IPS-15b (cell line): ENCODE results near the gene CASP4.
"Not testable (repeated sequence)": the region's sequence is repeated elsewhere in the genome, so short reads cannot be mapped to it uniquely, and the experiment has no call there.

Experiments used
- H3K27me3 ChIP-seq: one replicate; pipeline ENCODE4 v1.6.1; 2013; ENCODE audit warnings: low read length; ENCODE audit not compliant: control insufficient read depth, insufficient read depth
- H3K36me3 ChIP-seq: one replicate; pipeline ENCODE4 v1.6.1; 2013; ENCODE audit warnings: low read length; ENCODE audit not compliant: control insufficient read depth, insufficient read depth
- H3K4me1 ChIP-seq: one replicate; pipeline ENCODE4 v1.6.1; 2013; ENCODE audit warnings: mild to moderate bottlenecking, low read length; ENCODE audit not compliant: control insufficient read depth, insufficient read depth
- H3K4me3 ChIP-seq: one replicate; pipeline ENCODE4 v1.5.1; 2013; ENCODE audit warnings: low read depth, low read length
- H3K9ac ChIP-seq: one replicate; pipeline ENCODE4 v1.6.1; 2013; ENCODE audit warnings: low read depth, mild to moderate bottlenecking, low read length
- H3K9me3 ChIP-seq: one replicate; pipeline ENCODE4 v1.6.1; 2013; ENCODE audit warnings: mild to moderate bottlenecking, low read length; ENCODE audit not compliant: control insufficient read depth, insufficient read depth

The CASP4 gene

DNA sequence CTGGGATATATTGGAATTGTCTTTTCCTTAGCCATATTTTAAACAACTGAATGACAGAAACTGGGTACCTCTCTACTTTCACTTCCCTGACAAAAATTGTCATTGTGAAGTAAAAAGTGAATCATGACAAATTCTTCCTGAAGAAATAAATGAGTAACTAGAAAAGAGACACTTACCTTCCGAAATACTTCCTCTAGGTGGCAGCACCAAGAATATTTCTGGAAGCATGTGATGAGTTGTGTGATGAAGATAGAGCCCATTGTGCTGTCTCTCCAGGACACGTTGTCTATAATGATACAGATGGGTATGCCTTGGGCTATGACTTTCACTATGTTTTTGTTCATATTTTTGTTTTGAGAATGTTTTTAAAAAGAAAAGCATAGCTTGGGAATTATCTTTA lies 21.5 kb downstream of the CASP4 start:
- Histone ChIP-seq H3K27me3 (no peaks in the 10 kb centered on the region), H3K4me3 (no peak overlapping the region), H3K9me3 (no peaks in the 10 kb centered on the region), H3K4me1 (no peaks in the 10 kb centered on the region), H3K9ac (no peak overlapping the region), H3K36me3 (no peaks in the 10 kb centered on the region)

DNA sequence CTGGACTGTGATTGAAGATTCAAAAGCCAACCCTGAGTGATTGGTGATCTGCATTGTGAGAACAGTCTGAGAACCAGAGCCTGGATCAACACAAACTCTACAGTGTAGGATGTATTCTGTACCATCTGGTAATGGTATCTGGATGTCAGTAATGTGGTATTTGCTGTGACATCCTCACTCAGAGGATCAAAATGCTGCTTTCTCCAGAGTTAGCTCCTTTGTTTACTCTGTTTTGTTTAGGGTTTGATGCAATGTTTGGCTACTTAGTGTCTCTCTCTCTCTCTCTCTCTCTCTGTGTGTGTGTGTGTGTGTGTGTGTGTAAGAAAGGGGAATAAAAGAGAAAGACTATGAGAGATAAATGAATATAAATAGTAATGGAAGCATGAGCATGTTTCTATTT lies 24.3 kb downstream of the CASP4 start:
- Histone ChIP-seq H3K27me3 (no peaks in the 10 kb centered on the region), H3K36me3 (no peaks in the 10 kb centered on the region), H3K9me3 (no peaks in the 10 kb centered on the region), H3K4me3 (no peak overlapping the region), H3K9ac (no peak overlapping the region), H3K4me1 (no peaks in the 10 kb centered on the region)

DNA sequence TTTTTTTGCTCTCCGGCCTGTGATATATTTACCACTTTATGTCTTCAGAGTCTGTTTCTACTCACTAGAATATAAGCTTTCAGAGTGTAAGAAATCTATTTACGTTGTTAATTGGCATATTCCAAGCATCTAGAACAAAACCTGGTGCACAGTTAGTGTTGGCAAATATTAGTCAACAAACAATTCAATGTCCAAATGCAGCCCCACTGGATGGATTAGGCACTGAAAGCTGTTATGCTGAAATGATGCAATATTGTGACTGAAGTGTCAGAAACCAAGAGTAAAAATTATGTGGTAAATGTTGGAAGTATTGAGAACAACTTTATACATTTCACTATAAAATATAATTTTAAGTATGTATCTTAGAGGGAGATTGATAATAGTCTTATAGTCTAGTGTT lies 24.8 kb downstream of the CASP4 start:
- Histone ChIP-seq H3K27me3 (no peaks in the 10 kb centered on the region), H3K9ac (no peak overlapping the region), H3K9me3 (no peaks in the 10 kb centered on the region), H3K36me3 (no peaks in the 10 kb centered on the region), H3K4me1 (no peaks in the 10 kb centered on the region), H3K4me3 (no peak overlapping the region)

DNA sequence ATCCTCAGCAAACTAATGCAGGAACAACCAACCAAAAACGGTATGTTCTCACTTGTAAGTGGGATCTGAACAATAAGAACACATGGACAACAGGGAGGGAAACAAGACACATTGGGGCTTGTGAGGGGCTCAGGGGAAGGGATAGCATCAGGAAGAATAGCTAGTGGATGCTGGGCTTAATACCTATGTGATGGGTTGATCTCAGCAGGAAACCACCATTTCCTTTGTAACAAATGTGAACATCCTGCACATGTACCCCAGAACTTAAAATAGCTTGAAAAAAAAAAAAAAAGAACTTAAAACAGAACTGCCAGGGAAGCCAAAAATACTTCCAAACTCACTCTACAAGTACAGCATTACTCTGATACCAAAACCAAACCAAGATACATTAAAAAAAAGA lies 33.8 kb downstream of the CASP4 start:
- no peaks in the 10 kb centered on the region for H3K36me3 ChIP-seq
- H3K9me3 ChIP-seq, result no peaks in the 10 kb centered on the region

DNA sequence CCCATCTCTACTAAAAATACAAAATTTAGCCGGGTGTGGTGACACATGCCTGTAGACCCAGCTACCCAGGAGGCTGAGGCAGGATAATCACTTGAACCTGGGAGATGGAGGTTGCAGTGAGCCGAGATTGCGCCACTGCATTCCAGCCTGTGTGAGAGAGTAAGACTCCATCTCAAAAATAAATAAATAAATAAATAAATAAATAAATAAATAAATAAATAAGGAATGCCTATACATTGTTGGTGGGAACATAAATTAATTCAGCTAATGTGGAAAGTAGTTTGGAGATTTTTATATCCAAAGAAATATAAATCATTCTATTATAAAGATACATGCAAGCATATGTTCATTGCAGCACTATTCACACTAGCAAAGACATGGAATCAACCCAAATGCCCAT lies 34.3 kb downstream of the CASP4 start:
- H3K9ac ChIP-seq, H3K36me3 ChIP-seq, H3K9me3 ChIP-seq, H3K4me1 ChIP-seq, H3K27me3 ChIP-seq, H3K4me3 ChIP-seq: not testable (repeated sequence)

More for the DNA sequence above, 33.8 kb downstream of the CASP4 start:
- Histone ChIP-seq H3K4me1 (no peaks in the 10 kb centered on the region), H3K4me3 (no peak overlapping the region), H3K9ac (no peak overlapping the region), H3K27me3 (no peaks in the 10 kb centered on the region)

DNA sequence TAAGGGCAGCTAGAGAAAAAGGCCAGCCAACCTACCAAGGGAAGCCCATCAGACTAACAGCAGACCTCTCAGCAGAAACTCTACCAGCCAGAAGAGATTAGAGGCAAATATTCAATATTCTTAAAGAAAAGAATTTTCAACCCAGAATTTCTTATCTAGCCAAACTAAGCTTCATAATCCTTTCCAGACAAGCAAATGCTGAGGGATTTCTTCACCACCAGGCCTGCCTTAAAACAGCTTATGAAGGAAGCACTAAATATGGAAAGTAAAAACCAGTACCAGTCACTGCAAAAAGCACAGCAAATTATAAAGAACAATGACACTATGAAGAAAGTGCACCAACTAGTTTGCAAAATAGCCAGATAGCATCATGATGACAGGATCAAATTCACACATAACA lies 39.6 kb downstream of the CASP4 start:
- H3K36me3 ChIP-seq, result no peaks in the 10 kb centered on the region
- H3K4me3 ChIP-seq, result no peak overlapping the region
- H3K9ac ChIP-seq, result no peak overlapping the region
- no peaks in the 10 kb centered on the region for H3K27me3 ChIP-seq
- no peaks in the 10 kb centered on the region for H3K9me3 ChIP-seq
- H3K4me1 ChIP-seq, result no peaks in the 10 kb centered on the region

DNA sequence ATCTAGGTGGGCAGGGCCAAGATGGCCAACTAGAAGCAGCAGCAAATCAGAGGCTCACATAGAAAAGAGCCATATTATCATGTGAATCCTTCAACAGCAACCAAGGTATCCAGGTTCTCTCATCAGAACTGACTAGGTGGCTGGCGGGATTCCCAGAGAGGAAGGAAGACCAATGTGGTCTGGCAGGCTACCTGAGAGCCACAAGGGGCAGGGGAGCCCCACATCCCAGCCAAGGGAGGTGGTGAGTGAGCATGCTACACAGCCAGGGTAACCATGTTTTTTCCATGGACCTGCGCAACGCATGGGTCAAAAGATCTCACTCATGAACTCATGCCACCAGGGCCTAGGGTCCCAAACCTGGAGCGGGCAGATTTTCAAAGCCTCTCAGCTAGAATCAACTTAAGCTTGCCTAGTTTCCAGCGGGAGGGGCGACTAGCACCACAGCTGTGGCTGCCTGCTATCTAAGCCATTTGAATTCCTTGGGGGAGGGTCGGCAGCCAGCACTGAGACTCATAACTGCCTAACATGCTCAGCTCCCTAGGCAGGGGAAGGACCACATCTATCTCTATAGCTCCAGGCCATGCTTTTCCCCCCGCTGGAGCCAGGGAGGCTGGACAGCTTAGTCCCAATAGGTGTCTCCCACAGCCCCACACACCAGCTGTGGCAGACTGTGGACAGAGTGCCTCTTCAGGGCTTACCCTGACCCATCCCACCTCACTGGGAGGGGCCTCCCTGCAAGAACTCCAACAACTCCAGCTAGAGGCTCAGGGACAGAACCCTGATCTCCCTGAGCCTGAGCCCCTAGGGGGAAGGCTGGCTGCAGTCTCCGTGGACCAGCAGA lies 41.4 kb downstream of the CASP4 start:
- Histone ChIP-seq H3K4me3 (no peak overlapping the region), H3K36me3 (no peaks in the 10 kb centered on the region), H3K9ac (no peak overlapping the region), H3K4me1 (no peaks in the 10 kb centered on the region), H3K27me3 (no peaks in the 10 kb centered on the region), H3K9me3 (no peaks in the 10 kb centered on the region)

DNA sequence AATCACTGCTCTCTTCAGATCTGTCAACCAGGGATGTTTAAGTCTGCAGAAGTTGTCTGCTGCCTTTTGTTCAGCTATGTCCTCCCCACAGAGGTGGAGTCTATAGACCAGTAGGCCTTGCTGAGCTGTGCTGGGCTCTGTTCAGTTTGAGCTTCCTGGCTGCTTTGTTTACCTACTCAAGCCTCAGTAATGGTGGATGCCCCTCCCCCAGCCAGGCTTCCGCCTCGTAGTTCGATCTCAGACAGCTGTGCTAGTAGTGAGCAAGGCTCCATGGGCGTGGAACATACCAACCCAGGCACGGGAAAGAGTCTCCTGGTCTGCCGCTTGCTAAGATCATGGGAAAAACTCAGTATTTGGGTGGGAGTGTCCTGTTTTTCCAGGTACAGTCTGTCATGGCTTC lies 42.5 kb downstream of the CASP4 start:
- Histone ChIP-seq H3K27me3 (no peaks in the 10 kb centered on the region), H3K4me1 (no peaks in the 10 kb centered on the region)

DNA sequence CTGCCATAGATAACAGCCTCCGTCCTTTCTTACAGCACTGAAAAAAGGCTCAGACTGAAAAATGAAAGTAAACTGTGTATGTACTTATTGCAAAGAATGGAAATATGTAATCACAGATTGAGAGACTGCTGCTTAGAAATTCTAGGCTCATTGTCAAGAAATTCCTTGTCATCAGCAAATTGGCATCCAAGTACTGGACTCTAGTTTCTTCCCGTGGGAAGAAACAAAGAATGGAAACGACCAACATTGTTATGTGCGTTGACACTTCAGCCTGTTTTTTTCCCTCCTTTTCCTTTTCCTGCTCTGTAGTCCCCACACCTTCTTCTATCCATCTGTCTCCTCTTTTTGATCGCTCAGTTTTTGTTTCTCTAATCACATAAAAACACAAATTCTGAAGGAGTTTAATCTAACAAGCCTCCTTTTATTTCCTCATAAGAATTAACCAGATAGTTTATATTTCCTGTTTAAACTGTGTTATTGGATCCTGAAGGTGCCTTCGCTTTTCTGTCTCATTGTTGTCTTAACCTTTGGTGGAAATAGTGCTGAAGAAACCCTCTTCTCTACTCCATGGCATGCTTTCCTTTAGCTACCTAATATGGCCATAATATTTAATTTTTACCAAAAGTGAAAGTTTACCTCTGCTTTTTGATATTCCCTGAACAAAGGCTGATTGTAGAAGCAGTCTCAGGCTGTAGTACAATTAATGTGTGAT lies 50.1 kb downstream of the CASP4 start:
- no peaks in the 10 kb centered on the region for H3K4me1 ChIP-seq
- H3K9me3 ChIP-seq, result no peaks in the 10 kb centered on the region
- no peaks in the 10 kb centered on the region for H3K36me3 ChIP-seq
- no peak overlapping the region for H3K4me3 ChIP-seq
- no peak overlapping the region for H3K9ac ChIP-seq
- no peaks in the 10 kb centered on the region for H3K27me3 ChIP-seq

More for the DNA sequence above, 42.5 kb downstream of the CASP4 start:
- Histone ChIP-seq H3K4me3 (no peak overlapping the region), H3K9ac (no peak overlapping the region), H3K36me3 (no peaks in the 10 kb centered on the region), H3K9me3 (no peaks in the 10 kb centered on the region)

DNA sequence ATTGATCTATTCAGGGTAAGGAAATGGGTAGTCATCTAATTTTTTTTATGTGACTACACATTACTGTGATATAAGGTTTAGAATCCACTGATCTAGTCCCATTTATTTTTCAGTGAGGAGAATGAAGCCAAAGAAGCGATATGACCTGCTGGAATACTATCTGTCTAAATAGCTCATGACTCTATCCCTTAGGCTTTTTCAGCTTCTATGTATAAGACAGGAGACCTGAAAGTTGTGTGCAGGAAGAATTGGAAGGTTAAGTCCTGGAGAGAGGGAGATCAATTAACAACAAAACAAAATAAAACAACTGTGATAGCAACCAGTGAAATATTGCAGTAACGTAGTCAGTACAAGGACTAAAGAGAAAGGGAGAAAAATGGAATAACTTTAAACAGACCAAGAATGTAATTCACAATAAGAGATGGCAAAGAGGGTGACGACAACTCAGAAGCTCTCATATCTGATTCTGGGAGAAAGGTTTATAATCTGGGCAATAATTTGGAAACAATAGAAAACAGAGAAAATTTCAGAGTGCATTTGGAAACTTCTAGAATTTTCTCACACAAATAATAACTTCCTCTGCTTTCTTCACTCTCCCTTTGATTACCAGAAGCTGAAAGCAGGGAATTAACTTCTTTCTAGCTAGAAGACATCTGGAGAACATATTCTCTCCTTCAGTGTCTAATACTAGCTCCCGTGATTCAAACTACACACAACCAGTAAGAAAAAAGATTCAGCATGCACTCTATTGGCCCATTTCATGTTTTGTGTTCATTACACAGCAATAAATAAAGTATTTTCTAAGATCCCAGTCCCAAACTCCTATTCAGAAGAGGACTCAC lies 50.9 kb downstream of the CASP4 start:
- Histone ChIP-seq H3K27me3 (no peaks in the 10 kb centered on the region), H3K4me1 (no peaks in the 10 kb centered on the region), H3K9ac (no peak overlapping the region), H3K9me3 (no peaks in the 10 kb centered on the region), H3K36me3 (no peaks in the 10 kb centered on the region), H3K4me3 (no peak overlapping the region)

DNA sequence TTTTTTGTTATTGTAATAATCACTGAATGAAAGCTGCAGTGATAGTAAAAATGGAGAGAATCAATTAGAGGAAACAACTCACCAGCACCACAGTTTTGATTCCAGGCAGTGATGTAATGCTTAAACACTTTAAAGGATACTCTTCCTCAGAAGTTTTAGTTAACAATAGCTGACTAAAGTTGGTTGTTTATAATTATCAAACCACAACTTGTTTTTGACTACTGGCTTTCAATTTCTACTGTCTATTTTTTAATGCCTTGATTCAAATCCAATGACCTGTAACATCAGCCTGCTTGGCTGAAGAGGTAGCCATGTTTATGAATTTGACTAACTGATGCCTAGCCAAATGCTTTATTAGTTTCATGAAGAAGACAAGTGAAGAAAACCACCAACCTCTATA lies 51.9 kb downstream of the CASP4 start:
- Histone ChIP-seq H3K4me3 (no peak overlapping the region), H3K27me3 (no peaks in the 10 kb centered on the region), H3K9ac (no peak overlapping the region), H3K36me3 (no peaks in the 10 kb centered on the region), H3K4me1 (no peaks in the 10 kb centered on the region), H3K9me3 (no peaks in the 10 kb centered on the region)
